HepG2 (cell line): ENCODE data around the gene FAM114A1. TPM values are rescaled to one million over a fixed set of nuclear protein-coding genes. Genes with fewer than 3 reads are reported as not detected.
A peak's percentile ranks its signal among the peaks of the same experiment; 100 is the strongest.

Experiments
- ATAC-seq: fragments of 200-7000 bp; cut with Tn5 transposase; 3 replicates; pipeline ENCODE4 v1.9.1; 2020; ENCODE audit warnings: mild to moderate bottlenecking, moderate library complexity
- BruUV-seq: library from RNA; stranded (reverse); fragments of 400-500 nt; replicated peaks from 2 replicates; lab custom pipeline; 2021; lab: Mats Ljungman, UMichigan
- CTCF ChIA-PET: fragments of 300-600 bp; formaldehyde crosslinking; extraction: SDS; loops from one replicate; lab custom pipeline; 2021; ENCODE audit warnings: low total read pairs, inconsistent platforms, low intra/inter-chr PET ratio; lab: Yijun Ruan, JAX
- POLR2A ChIA-PET: fragments of 350-600 bp; sonication (Branson Sonifier 250); formaldehyde crosslinking; loops from one replicate; lab custom pipeline; 2020; ENCODE audit warnings: antibody characterized with exemption, inconsistent platforms; lab: Yijun Ruan, JAX
- DNase-seq: peaks from one replicate; pipeline ENCODE4 v3.0.0-alpha.2; 2015; ENCODE audit warnings: low spot score
- FAIRE-seq: peaks from 3 replicates; lab custom pipeline; 2011; peaks lifted over from hg19 to GRCh38; lab: Jason Lieb, UNC
- H2AFZ ChIP-seq: one replicate; pipeline ENCODE4 v1.6.1; 2011; ENCODE audit warnings: low read length, inconsistent platforms
- H3K27ac ChIP-seq: fragments of 300-600 bp; 3 replicates; pipeline ENCODE4 v1.8.0; 2011; ENCODE audit warnings: mixed run types, mild to moderate bottlenecking, mixed read lengths, low read length, inconsistent platforms; ENCODE audit not compliant: insufficient read depth; ENCODE audit errors: extremely low read length
- H3K27me3 ChIP-seq, 2 experiments: fragments of 200-600 bp in 1 of 2; 2 replicates in 1 of 2; 3 replicates in 1 of 2; pipeline versions ENCODE4 v1.6.0 to v1.8.0; 2011; ENCODE audit warnings: low read length in 2 of 2, mild to moderate bottlenecking in 2 of 2, moderate library complexity in 2 of 2, inconsistent platforms in 1 of 2; ENCODE audit not compliant: insufficient read depth in 2 of 2, control insufficient read depth in 1 of 2
- H3K36me3 ChIP-seq, 2 experiments: fragments of 200-600 bp in 1 of 2; replicated peaks in 1 of 2; 2 replicates in 1 of 2; 3 replicates in 1 of 2; pipeline versions ENCODE4 v1.5.1 to v1.8.0; 2011; ENCODE audit warnings: low read length in 2 of 2, inconsistent platforms in 1 of 2; ENCODE audit not compliant: insufficient read depth in 2 of 2, control insufficient read depth in 1 of 2
- H3K4me1 ChIP-seq: 2 replicates; pipeline ENCODE4 v1.5.1; 2012; ENCODE audit warnings: low read length, inconsistent platforms; ENCODE audit not compliant: insufficient read depth
- H3K4me2 ChIP-seq: 2 replicates; pipeline ENCODE4 v1.6.0; 2011; ENCODE audit warnings: low read depth, low read length, inconsistent platforms
- H3K4me3 ChIP-seq, 3 experiments: fragments of 200-600 bp in 1 of 3; sonication (generic), shearing (Covaris generic) in 1 of 3; replicated peaks in 1 of 3; 2 replicates each; pipeline ENCODE4 v1.5.1; 2011 to 2016; ENCODE audit warnings: low read length in 3 of 3, inconsistent platforms in 2 of 3, low read depth in 2 of 3, mild to moderate bottlenecking in 2 of 3, control low read depth in 1 of 3, mixed read lengths in 1 of 3; ENCODE audit not compliant: insufficient read depth in 1 of 3
- H3K79me2 ChIP-seq: one replicate; pipeline ENCODE4 v1.6.1; 2011; ENCODE audit warnings: low read length, inconsistent platforms; ENCODE audit not compliant: insufficient read depth
- H3K9ac ChIP-seq: 2 replicates; pipeline ENCODE4 v1.6.0; 2011; ENCODE audit warnings: mild to moderate bottlenecking, low read depth, low read length, inconsistent platforms; ENCODE audit not compliant: insufficient read depth
- H3K9me3 ChIP-seq: 2 replicates; pipeline ENCODE4 v1.5.1; 2012; ENCODE audit warnings: mild to moderate bottlenecking, low read length
- H4K20me1 ChIP-seq: 2 replicates; pipeline ENCODE4 v1.6.0; 2011; ENCODE audit warnings: inconsistent platforms, mild to moderate bottlenecking, low read length, moderate library complexity; ENCODE audit not compliant: insufficient read depth
- GZF1 ChIP-seq: sonication (generic); formaldehyde crosslinking; IDR thresholded peaks from 2 replicates; pipeline ENCODE4 v1.5.1; 2020; ENCODE audit warnings: mild to moderate bottlenecking, missing genetic modification reagents
- HNF4G ChIP-seq, 2 experiments: sonication (generic) in 1 of 2; formaldehyde crosslinking in 1 of 2; IDR thresholded peaks; 2 replicates each; pipeline versions ENCODE4 v1.4.0 to v1.6.1; 2011 to 2020; ENCODE audit warnings: borderline replicate concordance in 2 of 2, low read depth in 2 of 2, mild to moderate bottlenecking in 2 of 2, low read length in 1 of 2, missing genetic modification reagents in 1 of 2, moderate library complexity in 1 of 2
- HNRNPLL ChIP-seq: fragments of 200-400 bp; formaldehyde crosslinking; IDR thresholded peaks from 2 replicates; pipeline ENCODE4 v1.6.1; 2017; ENCODE audit warnings: mild to moderate bottlenecking, low read depth, low read length; ENCODE audit not compliant: poor library complexity, severe bottlenecking
- MXD4 ChIP-seq: IDR thresholded peaks from 2 replicates; pipeline ENCODE4 v1.6.1; 2016; ENCODE audit warnings: mild to moderate bottlenecking, missing biosample characterization, missing genetic modification reagents
- RBFOX2 ChIP-seq: fragments of 200-400 bp; formaldehyde crosslinking; IDR thresholded peaks from 2 replicates; pipeline ENCODE4 v1.6.1; 2017; ENCODE audit warnings: low read depth, mild to moderate bottlenecking, low read length
- ZFX ChIP-seq: sonication (generic); formaldehyde crosslinking; IDR thresholded peaks from 2 replicates; pipeline ENCODE4 v1.4.0; 2020; ENCODE audit warnings: mild to moderate bottlenecking, low read depth, missing genetic modification reagents, moderate library complexity
- ZNF878 ChIP-seq: sonication (generic); formaldehyde crosslinking; IDR thresholded peaks from 2 replicates; pipeline ENCODE4 v1.8.1; 2023; ENCODE audit warnings: mild to moderate bottlenecking, missing genetic modification reagents, moderate library complexity
- WGBS: methylation state at CpG from one replicate; pipeline ENCODE4 v1.1.6; 2017; ENCODE audit warnings: low lambda C conversion rate; 5-methylcytosine and 5-hydroxymethylcytosine counted together
- in situ Hi-C: cut with HindIII; loops from 2 replicates; pipeline ENCODE4 v1.10.0; 2017; ENCODE audit warnings: low pct_unique_long_range_greater_than_20kb; ENCODE audit not compliant: extremely low pct_ligation_motif_present
- intact Hi-C: fragments of 100-400 bp; cut with micrococcal nuclease; formaldehyde crosslinking; loops from one replicate; pipeline ENCODE4 v1.10.0; 2022; ENCODE audit not compliant: unreplicated experiment
- polyA plus RNA-seq, 8 experiments: library from polyadenylated mRNA; depleted of rRNA in 3 of 8; stranded (reverse) in 7 of 8; unstranded in 1 of 8; fragments of >200 nt; fragmentation: Illumina TruSeq in 4 of 8; extraction: Trizol in 4 of 8; gene quantifications; 2 replicates each; pipeline versions ENCODE4 v1.2.1 to v1.2.3, GENCODE V29; 2011 to 2016; ENCODE audit warnings: low read depth in 4 of 8, missing spikeins in 1 of 8, mixed read lengths in 1 of 8; ENCODE audit not compliant: insufficient read depth in 1 of 8
- total RNA-seq, 5 experiments: library from RNA; depleted of rRNA; stranded (reverse); fragments of >200 nt; fragmentation: Illumina TruSeq; extraction: Trizol; gene quantifications; 2 replicates each; pipeline ENCODE4 v1.2.3, GENCODE V29; 2016; ENCODE audit warnings: low read depth in 1 of 5

The FAM114A1 gene
- total and polyA plus RNA-seq, 2 of the 13 experiments (the other 11 are each of a cell fraction or from before 2014, with no cell fraction given) = 61.0 to 76.9 TPM

- FAIRE-seq (no peak), DNase-seq (no peak), ATAC-seq (no peak)
- CTCF ChIA-PET = no interaction called here
- in situ Hi-C loops (no loop called here), intact Hi-C loops (no loop called here)
- H4K20me1 ChIP-seq = peaks cover 7% of the 10 kb centered on the region; the same call in 1 of the 2 replicates
- no peaks in the 10 kb centered on the region for H3K9me3 ChIP-seq
- H3K27ac ChIP-seq = peak overlapping the region; percentile 89
- H2AFZ ChIP-seq = no peak overlapping the region
- WGBS = 95% methylated on average over 2 of the region's 2 CpGs
- H3K4me2 ChIP-seq = peak overlapping the region; percentile 97
- H3K79me2 ChIP-seq = peaks cover 42% of the 10 kb centered on the region
- peak overlapping the region; percentile 98; the same call in 1 of the 2 replicates for H3K9ac ChIP-seq
- H3K36me3 ChIP-seq = peaks cover 5% of the 10 kb centered on the region in 2 experiments
- no peaks in the 10 kb centered on the region for H3K27me3 ChIP-seq
- H3K4me3 ChIP-seq = peak overlapping the region in 1 of 3 experiments; percentile 96; a peak in 1 of 6 replicates
- peaks cover 78% of the 10 kb centered on the region for H3K4me1 ChIP-seq
- no TSS peak for BruUV-seq
- TF ChIP-seq MXD4 (CRISPR knock-in tag) = no peak
- no peak for TF ChIP-seq HNF4G (IDR thresholded peaks at IDR 0.05; ENCODE audit: borderline replicate concordance, low read depth, low read length)
- TF ChIP-seq HNF4G (CRISPR knock-in tag; IDR thresholded peaks at IDR 0.05; ENCODE audit: borderline replicate concordance, low read depth) = no peak
- TF ChIP-seq GZF1 (CRISPR knock-in tag) = no peak
- TF ChIP-seq ZNF878 (CRISPR knock-in tag) = no peak
- no peak for TF ChIP-seq HNRNPLL
- TF ChIP-seq ZFX (CRISPR knock-in tag) = no peak
- TF ChIP-seq RBFOX2 = peak; percentile 37; the same call in 1 of the 2 replicates
- POLR2A ChIA-PET = no interaction called here
Measured at GRCh38 chr4:38869511-38869910, 1.9 kb downstream of the FAM114A1 start.
